Tibial artery (tissue), 4 donors: ENCODE data around the gene FBLN5.
"Not testable (repeated sequence)": the region's sequence is repeated elsewhere in the genome, so short reads cannot be mapped to it uniquely, and the experiment has no call there.

Experiments
- DNase-seq, 2 donors: peaks; one replicate each; pipeline ENCODE4 v3.0.0-alpha.2; 2019
- H3K27ac ChIP-seq, 2 donors: fragments of 200-600 bp; sonication (generic) in 1 of 2; 1 replicate in 1 of 2; 2 replicates in 1 of 2; pipeline ENCODE4 v1.5.1; 2018 to 2019; ENCODE audit warnings: mild to moderate bottlenecking in 1 of 2
- H3K27me3 ChIP-seq, 2 donors: fragments of 200-600 bp; sonication (generic) in 1 of 2; one replicate each; pipeline versions ENCODE4 v1.5.1 to v1.6.0; 2016 to 2019
- H3K36me3 ChIP-seq, 3 donors: fragments of 200-600 bp; sonication (generic) in 2 of 3; one replicate each; pipeline ENCODE4 v1.5.1; 2016 to 2019; ENCODE audit warnings: mild to moderate bottlenecking in 2 of 3
- H3K4me1 ChIP-seq, 4 donors: fragments of 200-600 bp; sonication (generic) in 2 of 4; 1 replicate in 3 of 4; 2 replicates in 1 of 4; pipeline ENCODE4 v1.5.1; 2016 to 2019
- H3K4me3 ChIP-seq, 2 donors: fragments of 200-600 bp; sonication (generic) in 1 of 2; 1 replicate in 1 of 2; 2 replicates in 1 of 2; pipeline ENCODE4 v1.5.1; 2018 to 2019; ENCODE audit warnings: mild to moderate bottlenecking in 2 of 2
- H3K9me3 ChIP-seq, 3 donors: fragments of 200-600 bp; sonication (generic) in 1 of 3; one replicate each; pipeline ENCODE4 v1.5.1; 2016 to 2019
- CTCF ChIP-seq, 2 experiments: fragments of 200-600 bp in 1 of 2; fragments of 450-650 bp in 1 of 2; IDR thresholded peaks; one replicate each; pipeline ENCODE4 v1.5.1; 2017 to 2019; ENCODE audit warnings: antibody characterized with exemption in 2 of 2, mild to moderate bottlenecking in 1 of 2, moderate library complexity in 1 of 2
- intact Hi-C: fragments of 100-400 bp; cut with DNase I; formaldehyde crosslinking; loops from one replicate; pipeline ENCODE4 v1.15.0; 2023; ENCODE audit warnings: low total_unique reads

FBLN5 gene

GRCh38 chr14:91899806-91900205 is 47.7 kb downstream of the FBLN5 start:
- Histone ChIP-seq H3K9me3 (no peaks in the 10 kb centered on the region), H3K27me3 (no peaks in the 10 kb centered on the region), H3K27ac (peak overlapping the region; percentile 67 to 89), H3K36me3 (no peaks in the 10 kb centered on the region), H3K4me3 (no peak overlapping the region), H3K4me1 (peaks cover 0 to 99% (median 75%) of the 10 kb centered on the region in 4 donors)
- DNase-seq, result no peak
- no peak for TF ChIP-seq CTCF (IDR thresholded peaks at IDR 0.05)
- intact Hi-C loops, result no loop called here

GRCh38 chr14:91899213-91899612 is 48.3 kb downstream of the FBLN5 start:
- no peak for DNase-seq
- intact Hi-C loops, result no loop called here
- H3K36me3 ChIP-seq, result no peaks in the 10 kb centered on the region
- H3K4me3 ChIP-seq, result no peak overlapping the region
- no peak for TF ChIP-seq CTCF (IDR thresholded peaks at IDR 0.05)
- H3K9me3 ChIP-seq, result no peaks in the 10 kb centered on the region
- H3K27ac ChIP-seq, result peak overlapping the region; percentile 67 to 89
- H3K4me1 ChIP-seq, result peaks cover 0 to 94% (median 72%) of the 10 kb centered on the region in 4 donors
- no peaks in the 10 kb centered on the region for H3K27me3 ChIP-seq

GRCh38 chr14:91898372-91898771 is 49.1 kb downstream of the FBLN5 start:
- DNase-seq, result no peak
- H3K36me3 ChIP-seq, result no peaks in the 10 kb centered on the region
- H3K4me3 ChIP-seq, result no peak overlapping the region
- peak overlapping the region; percentile 64 to 89 for H3K27ac ChIP-seq
- no peaks in the 10 kb centered on the region for H3K9me3 ChIP-seq
- peaks cover 0 to 92% (median 65%) of the 10 kb centered on the region in 4 donors for H3K4me1 ChIP-seq
- intact Hi-C loops, result no loop called here
- no peaks in the 10 kb centered on the region for H3K27me3 ChIP-seq
- no peak for TF ChIP-seq CTCF (IDR thresholded peaks at IDR 0.05)

- DNase-seq, result not testable (repeated sequence)
- peak overlapping the region; percentile 64 to 89 for H3K27ac ChIP-seq
- H3K4me1 ChIP-seq, result peaks cover 0 to 92% (median 60%) of the 10 kb centered on the region in 4 donors
Observed at GRCh38 chr14:91897716-91898115, 49.8 kb downstream of the FBLN5 start.

GRCh38 chr14:91897106-91897701 is 50.3 kb downstream of the FBLN5 start:
- Histone ChIP-seq H3K27ac (peak overlapping the region; percentile 64 to 89), H3K36me3 (no peaks in the 10 kb centered on the region), H3K27me3 (no peaks in the 10 kb centered on the region), H3K9me3 (no peaks in the 10 kb centered on the region), H3K4me3 (peak overlapping the region in 1 of 2 donors; percentile 7), H3K4me1 (peaks cover 0 to 92% (median 63%) of the 10 kb centered on the region in 4 donors)
- TF ChIP-seq CTCF (IDR thresholded peaks at IDR 0.05), result peak in 1 of 2 experiments; percentile 7
- intact Hi-C loops, result no loop called here
- peak; percentile 82 to 96 for DNase-seq

More at GRCh38 chr14:91897716-91898115, 49.8 kb downstream of the FBLN5 start:
- intact Hi-C loops, H3K27me3 ChIP-seq, H3K9me3 ChIP-seq, H3K36me3 ChIP-seq, H3K4me3 ChIP-seq: not testable (repeated sequence)

- Histone ChIP-seq H3K36me3 (no peaks in the 10 kb centered on the region), H3K4me3 (no peak overlapping the region), H3K27ac (peak overlapping the region; percentile 64 to 89), H3K27me3 (no peaks in the 10 kb centered on the region), H3K9me3 (no peaks in the 10 kb centered on the region), H3K4me1 (peaks cover 0 to 92% (median 64%) of the 10 kb centered on the region in 4 donors)
- intact Hi-C loops, result no loop called here
- TF ChIP-seq CTCF (IDR thresholded peaks at IDR 0.05), result no peak
- no peak for DNase-seq
Observed at GRCh38 chr14:91896419-91896818, 51.1 kb downstream of the FBLN5 start.
